ENCODE results near the gene EBPL. TPM values are rescaled to one million over a fixed set of nuclear protein-coding genes. Genes with fewer than 3 reads are reported as not detected.
A peak's percentile ranks its signal among the peaks of the same experiment; 100 is the strongest.

EBPL gene
- total RNA-seq, 4 donors from 2014 or later: 47.0 to 99.4 (median 79.7) TPM

DNA sequence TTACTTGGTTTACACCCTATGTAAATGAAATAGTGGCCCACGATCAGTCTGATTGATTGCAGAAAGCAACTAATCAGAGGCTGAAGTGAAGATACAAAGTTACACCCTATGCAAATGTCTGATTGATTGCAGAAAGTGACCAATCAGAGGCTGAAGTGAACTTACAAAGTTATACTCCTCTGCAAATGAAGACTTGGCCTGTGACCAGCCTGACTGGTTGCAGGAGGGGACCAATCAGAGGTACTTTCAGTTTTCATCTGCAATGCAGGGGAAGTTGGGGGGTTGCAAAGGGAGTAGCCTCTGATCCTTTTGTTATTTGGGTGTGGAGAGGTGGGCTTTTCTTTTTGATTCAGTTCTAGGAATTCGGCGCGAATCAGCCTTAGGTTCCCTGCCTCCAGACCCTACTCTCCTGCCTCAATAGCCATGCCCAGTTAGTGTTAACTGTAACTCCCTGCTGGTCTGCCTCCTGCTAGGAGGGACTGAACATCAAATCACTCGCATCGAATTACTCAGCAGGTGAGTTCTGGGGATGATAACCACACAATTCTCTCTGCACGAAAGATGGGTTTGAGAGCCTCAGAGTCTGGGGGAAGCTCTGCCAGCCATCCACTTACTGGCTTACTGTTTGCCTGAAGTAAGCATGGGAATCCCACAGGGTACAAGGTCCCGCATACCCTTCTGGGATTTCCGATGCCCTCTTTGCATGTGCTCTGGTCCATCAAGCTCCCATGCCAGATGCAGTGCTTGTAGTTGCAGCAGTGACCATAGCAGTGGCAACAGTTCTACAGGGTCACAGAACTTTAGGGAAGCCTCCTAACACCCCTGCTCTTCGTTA, 55.5 kb downstream of the EBPL start:
- Histone ChIP-seq H3K4me1 (no peaks in the 10 kb centered on the region), H3K27ac (no peak overlapping the region), H3K9me3 (no peaks in the 10 kb centered on the region), H3K36me3 (no peaks in the 10 kb centered on the region), H3K4me3 (peak overlapping the region in 1 of 2 donors; percentile 20), H3K27me3 (no peaks in the 10 kb centered on the region)
- TF ChIP-seq, protein P1, sequence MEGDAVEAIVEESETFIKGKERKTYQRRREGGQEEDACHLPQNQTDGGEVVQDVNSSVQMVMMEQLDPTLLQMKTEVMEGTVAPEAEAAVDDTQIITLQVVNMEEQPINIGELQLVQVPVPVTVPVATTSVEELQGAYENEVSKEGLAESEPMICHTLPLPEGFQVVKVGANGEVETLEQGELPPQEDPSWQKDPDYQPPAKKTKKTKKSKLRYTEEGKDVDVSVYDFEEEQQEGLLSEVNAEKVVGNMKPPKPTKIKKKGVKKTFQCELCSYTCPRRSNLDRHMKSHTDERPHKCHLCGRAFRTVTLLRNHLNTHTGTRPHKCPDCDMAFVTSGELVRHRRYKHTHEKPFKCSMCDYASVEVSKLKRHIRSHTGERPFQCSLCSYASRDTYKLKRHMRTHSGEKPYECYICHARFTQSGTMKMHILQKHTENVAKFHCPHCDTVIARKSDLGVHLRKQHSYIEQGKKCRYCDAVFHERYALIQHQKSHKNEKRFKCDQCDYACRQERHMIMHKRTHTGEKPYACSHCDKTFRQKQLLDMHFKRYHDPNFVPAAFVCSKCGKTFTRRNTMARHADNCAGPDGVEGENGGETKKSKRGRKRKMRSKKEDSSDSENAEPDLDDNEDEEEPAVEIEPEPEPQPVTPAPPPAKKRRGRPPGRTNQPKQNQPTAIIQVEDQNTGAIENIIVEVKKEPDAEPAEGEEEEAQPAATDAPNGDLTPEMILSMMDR (IDR thresholded peaks at IDR 0.05): no peak
- no peak for TF ChIP-seq POLR2A (IDR thresholded peaks at IDR 0.05)
- DNase-seq: no peak
- intact Hi-C loops (cut with DNase I; ENCODE audit: low total_unique reads): no loop called here

DNA sequence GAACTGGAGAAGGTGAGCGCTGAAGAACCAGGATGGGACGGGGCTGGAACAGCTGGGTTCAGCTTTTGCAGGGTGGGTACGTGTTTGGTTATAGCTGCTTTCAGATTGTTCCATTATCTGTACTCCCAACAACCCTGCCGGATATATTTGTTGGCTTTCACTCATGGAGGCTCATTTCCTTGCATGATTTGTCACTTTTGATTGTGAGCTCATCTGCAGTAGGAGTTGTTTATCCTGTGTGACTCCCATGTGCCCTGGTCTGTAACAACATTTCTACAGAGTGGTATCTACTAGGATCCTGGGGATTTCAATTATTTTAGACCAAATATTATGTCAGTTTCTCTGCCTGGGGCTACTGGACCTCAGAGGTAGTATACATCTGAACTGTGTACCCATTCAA, 57.6 kb downstream of the EBPL start:
- Histone ChIP-seq H3K27ac (no peak overlapping the region), H3K36me3 (no peaks in the 10 kb centered on the region), H3K27me3 (no peaks in the 10 kb centered on the region), H3K4me3 (no peak overlapping the region), H3K9me3 (no peaks in the 10 kb centered on the region), H3K4me1 (no peaks in the 10 kb centered on the region)
- TF ChIP-seq, protein P1 (IDR thresholded peaks at IDR 0.05): no peak
- no peak for TF ChIP-seq POLR2A (IDR thresholded peaks at IDR 0.05)
- intact Hi-C loops (cut with DNase I; ENCODE audit: low total_unique reads): no loop called here
- DNase-seq: no peak

- H3K27me3 ChIP-seq: no peaks in the 10 kb centered on the region
- no peaks in the 10 kb centered on the region for H3K36me3 ChIP-seq
- H3K4me1 ChIP-seq: no peaks in the 10 kb centered on the region
- H3K27ac ChIP-seq: no peak overlapping the region
- TF ChIP-seq, protein P1 (IDR thresholded peaks at IDR 0.05): no peak
- no peak for TF ChIP-seq POLR2A (IDR thresholded peaks at IDR 0.05)
- no peak overlapping the region for H3K4me3 ChIP-seq
- H3K9me3 ChIP-seq: no peaks in the 10 kb centered on the region
- intact Hi-C loops (cut with DNase I; ENCODE audit: low total_unique reads): no loop called here
- no peak for DNase-seq
Measured at GRCh38 chr13:49632156-49632555, 59.1 kb downstream of the EBPL start.

DNA sequence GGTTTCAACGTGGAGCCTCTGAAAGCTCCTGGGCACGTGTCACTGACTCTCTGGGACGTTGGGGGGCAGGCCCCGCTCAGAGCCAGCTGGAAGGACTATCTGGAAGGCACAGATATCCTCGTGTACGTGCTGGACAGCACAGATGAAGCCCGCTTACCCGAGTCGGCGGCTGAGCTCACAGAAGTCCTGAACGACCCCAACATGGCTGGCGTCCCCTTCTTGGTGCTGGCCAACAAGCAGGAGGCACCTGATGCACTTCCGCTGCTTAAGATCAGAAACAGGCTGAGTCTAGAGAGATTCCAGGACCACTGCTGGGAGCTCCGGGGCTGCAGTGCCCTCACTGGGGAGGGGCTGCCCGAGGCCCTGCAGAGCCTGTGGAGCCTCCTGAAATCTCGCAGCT, 60.7 kb downstream of the EBPL start:
- Histone ChIP-seq H3K36me3 (no peaks in the 10 kb centered on the region), H3K27ac (no peak overlapping the region), H3K4me1 (no peaks in the 10 kb centered on the region), H3K9me3 (no peaks in the 10 kb centered on the region), H3K4me3 (no peak overlapping the region), H3K27me3 (no peaks in the 10 kb centered on the region)
- TF ChIP-seq, protein P1 (IDR thresholded peaks at IDR 0.05): no peak
- no peak for TF ChIP-seq POLR2A (IDR thresholded peaks at IDR 0.05)
- no peak for DNase-seq
- intact Hi-C loops (cut with DNase I; ENCODE audit: low total_unique reads): no loop called here

DNA sequence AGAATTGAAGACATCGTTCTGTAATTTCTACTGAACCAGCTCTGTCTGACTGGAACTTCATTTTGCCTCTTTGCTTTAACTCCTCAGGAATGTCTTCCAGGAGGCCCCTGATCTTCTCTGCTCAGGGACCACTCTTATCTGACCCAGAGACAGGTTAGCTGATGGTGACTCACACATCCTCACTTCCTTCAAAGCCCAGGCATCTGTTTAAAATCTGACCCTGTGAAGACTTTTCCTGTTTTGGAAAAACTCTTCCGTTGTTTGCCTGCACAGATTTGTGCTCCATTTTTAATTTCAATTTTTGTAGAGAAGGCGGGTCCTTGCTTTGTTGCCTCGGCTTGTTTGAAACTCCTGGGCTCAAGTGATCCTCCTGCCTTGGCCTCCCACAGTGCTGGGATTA, 61.3 kb downstream of the EBPL start:
- TF ChIP-seq, protein P1 (IDR thresholded peaks at IDR 0.05): no peak
- TF ChIP-seq POLR2A (IDR thresholded peaks at IDR 0.05): no peak
- no peaks in the 10 kb centered on the region for H3K36me3 ChIP-seq
- intact Hi-C loops (cut with DNase I; ENCODE audit: low total_unique reads): no loop called here
- H3K27ac ChIP-seq: no peak overlapping the region
- H3K27me3 ChIP-seq: no peaks in the 10 kb centered on the region
- H3K9me3 ChIP-seq: no peaks in the 10 kb centered on the region
- no peaks in the 10 kb centered on the region for H3K4me1 ChIP-seq
- H3K4me3 ChIP-seq: no peak overlapping the region
- no peak for DNase-seq
